GM10847 (cell line): Measurements from ENCODE around the gene ZNF212.

ENCODE experiments used
- POLR2A ChIP-seq: IDR thresholded peaks from 2 replicates; pipeline ENCODE4 v1.6.1; 2011; ENCODE audit not compliant: insufficient read length; ENCODE audit errors: extremely low read depth

Gene ZNF212

GRCh38 chr7:149302222-149302621 lies 62.8 kb downstream of the ZNF212 start:
- TF ChIP-seq POLR2A = no peak

GRCh38 chr7:149302865-149303264 lies 63.4 kb downstream of the ZNF212 start:
- no peak for TF ChIP-seq POLR2A

GRCh38 chr7:149304006-149304405 lies 64.6 kb downstream of the ZNF212 start:
- TF ChIP-seq POLR2A = no peak
